DND-41 (cell line): Measurements from ENCODE around the gene TRIM21.

Experiments
- CTCF ChIP-seq: IDR thresholded peaks from 2 replicates; pipeline ENCODE4 v1.5.1; 2012; ENCODE audit warnings: borderline replicate concordance, low read length, moderate library complexity, mild to moderate bottlenecking; ENCODE audit not compliant: poor library complexity, severe bottlenecking; ENCODE audit errors: extremely low read depth
- EZH2 ChIP-seq: IDR thresholded peaks from 3 replicates; pipeline ENCODE4 v1.6.1; 2012; ENCODE audit warnings: borderline replicate concordance, low read depth, mild to moderate bottlenecking, moderate library complexity, low read length, inconsistent platforms; ENCODE audit not compliant: severe bottlenecking

- TF ChIP-seq CTCF = no peak
- TF ChIP-seq EZH2 = no peak
Measured at GRCh38 chr11:4418403-4418802, 24.9 kb upstream of the TRIM21 start.
